Hematopoietic multipotent progenitor cell treated with erythropoietin and hydrocortisone succinate and interleukin-3 and kit ligand, for 17 days (in vitro differentiated cells): ENCODE measurements around the gene ETV4.
A peak's percentile ranks its signal among the peaks of the same experiment; 100 is the strongest.

Source experiments
- DNase-seq: peaks from one replicate; pipeline ENCODE4 v3.0.0-alpha.2; 2015; ENCODE audit warnings: low spot score

Gene ETV4

DNA sequence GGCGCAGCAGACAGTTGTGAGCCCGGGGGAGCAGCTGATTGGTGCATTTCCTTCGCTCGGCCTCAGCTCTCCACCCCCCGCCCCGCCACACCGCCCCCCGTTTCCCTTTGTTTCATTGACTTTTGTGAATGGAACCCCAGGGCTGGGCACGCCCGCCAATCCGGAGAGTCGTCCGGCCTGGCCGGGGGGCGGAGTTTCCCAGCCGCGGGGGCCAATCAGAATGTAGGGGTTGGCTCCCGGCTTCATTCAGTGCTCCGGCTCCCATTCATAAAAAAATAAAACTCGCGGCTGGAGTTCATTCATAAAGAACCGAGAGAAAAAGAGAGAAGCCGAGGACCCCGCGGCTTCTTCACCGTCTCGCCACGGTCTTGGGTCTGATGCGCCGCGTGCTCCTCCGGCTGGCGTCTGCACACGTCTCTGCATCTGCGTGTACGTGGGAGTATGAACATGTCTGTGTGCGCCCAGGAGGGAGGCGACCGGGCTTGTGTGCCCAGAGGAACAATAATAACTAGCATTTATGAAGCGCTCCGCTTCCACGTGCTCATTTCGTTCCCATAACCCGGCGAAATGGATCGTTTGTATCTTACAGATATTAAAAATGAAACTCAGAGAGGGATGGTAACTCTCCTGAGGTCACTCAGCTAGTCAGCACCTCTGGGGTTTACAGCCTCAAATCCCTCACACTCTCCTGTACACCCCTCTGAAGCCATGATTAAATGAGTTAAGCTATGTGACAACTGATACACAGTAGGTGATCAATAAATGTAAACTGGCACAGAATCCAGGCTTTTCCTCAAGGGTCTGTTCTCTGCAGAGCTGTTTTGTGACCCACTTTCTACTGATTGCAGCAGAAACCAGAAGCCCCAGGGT is at the start of gene ETV4:
Gene ETV4 (minus strand): TSS at position 22 of the 870 bp plus-strand sequence. CDS start 723 bp downstream, outside the sequence.
- no peak for DNase-seq

DNA sequence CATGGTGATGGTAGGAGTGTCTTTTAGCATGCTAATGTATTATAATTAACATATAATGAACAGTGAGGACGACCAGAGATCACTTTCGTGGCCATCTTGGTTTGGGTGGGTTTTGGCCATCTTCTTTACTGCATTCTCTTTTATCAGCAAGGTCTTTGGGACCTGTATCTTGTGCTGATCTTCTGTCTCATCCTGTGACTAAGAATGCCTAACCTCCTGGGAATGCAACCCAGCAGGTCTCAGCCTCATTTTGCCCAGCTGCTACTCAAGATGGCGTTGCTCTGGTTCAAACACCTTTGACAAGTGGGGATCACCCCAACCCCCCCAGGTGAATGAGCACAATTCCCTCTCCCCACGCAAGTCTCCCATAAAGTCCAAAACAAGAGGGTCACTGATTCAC is 49.3 kb upstream of the ETV4 start:
- no peak for DNase-seq

DNA sequence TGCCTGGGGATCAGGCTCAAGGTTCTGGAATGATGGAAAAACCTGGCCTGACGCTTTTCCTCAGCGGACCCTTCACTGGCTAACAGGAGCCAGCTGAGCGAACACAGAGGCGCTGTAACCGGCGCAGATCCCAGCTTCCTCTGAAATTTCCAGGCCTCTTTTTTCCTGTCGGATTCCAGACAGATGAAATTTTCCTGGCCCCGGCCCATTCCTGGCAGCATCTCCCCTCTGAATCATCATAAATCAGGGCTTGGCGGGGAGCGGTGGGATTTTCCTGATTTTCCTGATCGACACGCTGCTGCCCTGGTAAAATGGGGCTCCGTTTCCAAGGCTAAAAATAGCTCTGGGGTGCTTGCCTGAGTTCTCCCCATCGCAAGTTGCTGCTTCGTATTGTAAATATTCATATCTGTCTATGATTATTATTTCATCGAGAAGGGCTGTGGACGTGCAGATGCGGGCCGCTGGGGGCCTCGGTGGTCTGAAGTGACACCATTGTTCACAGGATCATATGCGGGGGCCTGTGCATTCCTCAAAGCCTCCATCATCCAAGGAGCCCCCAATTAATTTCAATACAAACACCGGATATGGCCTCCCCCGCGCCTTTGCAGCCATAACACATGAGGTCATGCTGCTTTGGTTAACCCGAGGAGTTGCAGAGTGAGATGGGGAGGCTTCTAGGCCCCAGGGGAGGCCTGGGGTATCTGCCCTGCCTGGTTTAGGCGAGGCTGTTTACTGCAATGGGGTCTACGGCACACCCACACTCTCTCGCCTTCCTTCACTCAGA is 45.8 kb upstream of the ETV4 start:
- DNase-seq, result no peak

DNA sequence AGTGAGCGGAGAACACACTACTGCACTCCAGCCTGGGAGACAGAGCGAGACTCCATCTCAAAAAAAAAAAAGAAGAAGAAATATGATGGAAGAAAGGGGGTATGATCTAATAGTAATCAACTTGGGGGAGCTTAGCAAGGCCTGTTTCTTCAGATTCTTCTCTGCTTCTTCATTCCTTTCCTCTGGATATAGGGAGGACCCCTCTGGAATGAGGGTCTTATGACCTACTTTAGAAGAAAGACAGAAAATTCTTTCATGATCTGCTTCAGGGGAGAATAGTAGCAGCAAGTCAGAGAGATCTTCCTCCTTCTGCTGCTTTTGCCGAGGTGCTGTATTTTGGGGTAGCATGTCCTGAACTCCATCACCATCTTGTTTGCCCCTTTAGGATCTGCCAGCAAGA is 44.9 kb upstream of the ETV4 start:
- DNase-seq, result no peak

DNA sequence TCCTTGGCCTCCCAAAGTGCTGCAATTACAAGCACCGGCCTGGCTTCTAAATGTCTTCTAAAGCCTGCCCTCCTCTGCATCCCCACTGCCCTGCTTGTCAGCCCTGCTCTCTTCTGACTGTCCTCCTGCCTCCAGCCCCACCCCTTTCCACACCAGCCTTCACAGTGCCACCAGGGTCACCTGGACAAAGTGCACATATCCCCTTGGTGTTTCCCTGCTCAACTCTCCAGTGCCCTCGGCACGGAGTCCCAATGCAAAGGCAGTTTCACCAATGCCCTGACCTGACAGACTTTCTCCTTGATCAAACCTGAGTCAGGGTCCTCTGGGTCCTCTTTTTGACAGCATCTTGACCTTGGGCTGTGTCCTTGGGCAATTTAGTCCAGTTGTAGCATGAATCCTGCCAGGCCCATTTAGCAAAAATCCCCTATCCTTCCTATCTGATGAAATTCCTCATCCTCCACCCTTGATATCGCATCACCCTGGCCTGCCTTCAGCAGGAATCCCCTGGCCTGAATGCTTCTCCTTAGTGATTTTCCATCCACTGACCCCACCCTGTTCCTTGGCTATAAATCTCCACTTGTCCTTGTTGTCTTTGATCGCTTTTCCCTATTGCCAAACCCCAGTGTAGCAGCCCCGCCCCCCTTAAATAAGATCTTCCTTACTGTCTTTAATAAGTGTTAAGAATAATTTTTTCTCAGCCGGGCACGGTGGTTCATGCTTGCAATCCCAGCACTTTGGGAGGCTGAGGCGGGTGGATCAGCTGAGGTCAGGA is 42.7 kb upstream of the ETV4 start:
- DNase-seq, result no peak

DNA sequence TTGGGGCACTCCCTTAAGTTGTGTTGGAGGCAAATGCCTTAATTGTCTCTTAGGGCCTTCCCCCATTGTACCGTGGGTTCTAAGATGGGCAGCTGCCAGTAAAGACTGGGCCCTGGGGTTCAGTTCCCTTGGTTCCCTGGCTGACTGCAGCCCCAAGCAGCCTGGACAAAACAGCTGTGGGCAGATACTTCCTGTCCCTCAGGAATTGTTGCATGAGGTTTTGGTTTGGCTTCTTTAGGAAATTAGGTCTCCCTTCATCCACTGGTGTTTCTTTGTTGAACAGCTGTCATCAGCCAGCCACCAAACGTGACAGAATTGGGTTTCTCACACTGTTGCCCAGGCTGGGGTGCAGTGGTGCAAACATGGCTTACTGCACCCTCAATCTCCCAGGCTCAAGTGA is 42.0 kb upstream of the ETV4 start:
- DNase-seq, result no peak

DNA sequence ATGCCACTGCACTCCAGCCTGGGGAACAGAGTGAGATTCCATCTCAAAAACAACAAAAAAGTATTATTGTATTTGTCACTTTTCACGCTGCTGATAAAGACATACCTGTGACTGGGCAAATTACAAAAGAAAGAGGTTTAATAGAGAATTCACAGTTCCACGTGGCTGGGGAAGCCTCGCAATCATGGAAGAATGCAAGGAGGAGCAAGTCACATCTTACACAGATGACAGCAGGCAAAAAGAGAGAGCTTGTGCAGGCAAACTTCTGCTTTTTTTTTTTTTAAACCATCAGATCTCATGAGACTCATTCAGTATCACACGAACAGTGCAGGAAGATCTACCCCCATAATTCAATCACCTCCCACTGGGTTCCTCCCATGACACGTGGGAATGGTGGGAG is 41.5 kb upstream of the ETV4 start:
- no peak for DNase-seq

DNA sequence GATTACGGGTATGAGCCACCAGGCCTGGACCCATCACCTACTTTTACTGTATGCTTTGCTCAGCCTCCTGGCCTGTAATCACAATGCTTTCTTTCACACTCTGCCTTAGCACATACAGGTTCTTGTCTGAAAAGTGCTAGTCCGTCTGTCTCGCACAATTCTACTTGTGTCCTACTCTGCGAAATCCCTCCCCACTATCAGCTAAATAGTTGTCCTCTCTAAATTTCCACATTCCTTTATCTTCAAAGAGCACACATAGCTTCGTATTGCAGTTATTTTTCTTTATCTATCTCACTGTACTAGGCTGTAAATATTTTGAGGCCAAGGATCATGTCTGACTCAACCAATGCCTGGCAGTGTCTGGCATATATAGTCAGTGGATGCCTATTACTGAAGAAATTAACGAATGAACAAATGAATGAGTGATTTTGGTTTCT is 38.5 kb upstream of the ETV4 start:
- DNase-seq, result no peak

DNA sequence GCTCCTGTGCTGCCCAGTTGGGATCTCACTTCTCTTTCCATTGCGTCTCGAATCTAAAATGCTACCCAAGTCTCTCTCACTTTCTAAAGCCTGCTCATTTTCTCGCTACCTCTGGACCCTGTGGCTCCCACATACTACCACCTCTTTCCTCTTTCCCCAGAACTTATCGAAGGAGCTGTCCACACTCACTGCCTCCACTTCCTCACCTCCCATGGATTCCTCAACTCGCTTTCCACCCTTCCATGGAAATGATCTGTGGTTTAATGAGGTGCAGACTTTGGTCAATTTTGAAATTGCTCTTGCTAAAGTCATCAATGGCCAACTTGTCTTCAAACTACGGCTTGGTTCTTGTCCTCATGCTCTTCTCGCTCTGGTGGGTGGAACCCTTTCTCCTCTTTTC is 37.2 kb upstream of the ETV4 start:
- no peak for DNase-seq

DNA sequence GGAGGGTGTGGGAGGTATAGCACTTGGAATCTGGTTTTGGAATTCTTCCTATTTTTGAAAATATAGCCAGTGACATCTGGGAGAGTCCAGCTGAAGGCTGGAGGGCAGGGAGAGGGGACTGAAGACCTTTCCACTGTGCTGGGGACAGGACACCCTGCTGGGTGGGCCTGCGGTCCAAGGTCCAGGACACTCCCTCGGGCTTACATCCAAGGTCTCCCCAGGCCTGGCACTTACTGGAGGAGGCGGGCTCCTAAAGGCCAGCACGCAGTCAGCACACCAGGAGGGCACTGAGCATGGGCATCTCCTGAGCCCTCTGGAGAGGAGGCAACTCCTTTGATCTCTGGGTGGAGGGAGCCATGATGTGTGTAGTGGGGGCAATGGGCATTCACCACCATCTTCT is 35.5 kb upstream of the ETV4 start:
- DNase-seq, result no peak

DNA sequence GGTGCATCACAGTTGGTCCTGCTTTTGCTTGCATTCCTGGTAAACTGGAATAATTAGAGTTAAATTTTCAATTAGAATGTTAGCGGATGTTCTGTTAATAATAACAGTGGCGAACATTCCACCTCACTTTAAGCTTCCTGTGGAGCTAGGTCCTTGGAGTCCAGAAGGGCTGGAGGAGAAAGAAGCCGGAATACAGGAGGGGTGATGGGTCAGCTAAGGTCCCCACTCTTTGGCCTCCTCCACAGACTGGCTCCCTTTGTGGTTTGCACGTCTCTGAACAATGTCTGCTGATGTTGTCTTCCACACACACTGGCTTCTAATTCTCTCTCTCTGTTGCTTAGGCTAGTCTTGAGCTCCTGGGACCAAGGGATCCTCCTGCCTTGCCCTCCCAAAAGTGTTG is 35.0 kb upstream of the ETV4 start:
- no peak for DNase-seq

DNA sequence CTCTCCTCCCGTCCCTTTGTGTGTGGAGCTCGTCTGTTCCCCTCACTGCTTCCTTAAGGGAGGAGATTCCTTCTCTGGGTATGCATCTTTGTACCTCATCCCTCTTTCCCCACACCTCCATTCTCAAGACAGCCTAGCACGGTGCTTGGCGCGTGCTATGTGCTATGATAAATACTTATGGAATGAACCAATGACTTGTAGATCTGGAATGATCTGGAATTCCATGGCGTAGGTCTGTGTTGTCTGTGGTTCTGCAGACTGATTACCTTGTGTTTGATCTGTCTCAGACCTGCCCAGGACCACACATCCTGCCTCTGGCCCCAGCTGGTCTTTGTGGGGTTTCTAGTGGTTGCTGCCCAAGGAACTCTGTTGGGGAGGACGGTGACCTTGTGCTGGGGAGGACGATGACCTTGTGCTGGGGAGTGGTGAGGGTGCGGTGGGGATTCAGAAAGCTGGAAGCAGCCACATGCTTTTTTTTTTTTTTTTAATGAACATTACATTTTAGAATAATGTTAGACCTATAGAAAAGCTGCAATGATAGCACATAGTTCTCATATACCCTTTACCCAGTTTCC is 33.5 kb upstream of the ETV4 start:
- no peak for DNase-seq

DNA sequence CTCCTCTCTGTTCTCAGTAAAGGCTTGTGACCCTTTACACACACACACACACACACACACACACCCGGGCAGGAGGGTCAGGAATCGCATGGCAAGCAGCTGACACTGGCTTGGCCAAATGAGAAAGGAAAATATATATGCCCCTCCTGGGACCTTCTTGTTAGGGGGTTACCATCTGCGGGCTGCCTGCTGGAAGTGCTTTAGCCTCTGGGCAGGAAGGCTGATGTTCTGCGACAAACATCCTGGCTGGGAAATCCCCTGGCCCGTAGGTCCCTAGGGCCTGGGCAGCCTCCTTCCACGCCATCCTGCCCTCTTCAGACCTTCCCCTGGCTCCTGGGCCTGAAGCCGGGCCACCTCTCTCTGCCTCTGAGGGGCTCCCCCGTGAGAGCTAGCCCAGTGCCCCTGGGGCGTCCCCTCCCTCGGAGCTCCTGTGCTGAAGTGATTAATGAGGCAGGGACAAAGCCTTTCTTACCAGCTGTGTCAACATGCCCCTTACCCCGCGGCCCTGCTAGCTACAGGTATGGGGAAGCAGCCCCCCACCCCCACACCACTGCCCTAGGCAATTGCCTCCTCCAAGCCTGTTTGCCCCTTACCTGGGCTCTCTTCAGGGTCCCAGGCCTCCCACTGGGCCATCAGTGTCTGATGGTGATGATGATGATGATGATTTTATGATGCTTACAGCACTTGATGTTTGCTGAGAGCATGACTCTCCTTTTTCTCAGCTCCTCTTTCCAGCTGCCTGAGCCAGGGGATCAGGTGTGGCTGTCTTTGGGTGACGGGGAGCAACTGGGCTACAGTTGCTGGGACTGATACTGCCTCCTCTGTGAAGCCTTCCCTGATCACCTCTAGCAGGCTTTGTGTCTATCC is 32.8 kb upstream of the ETV4 start:
- no peak for DNase-seq

DNA sequence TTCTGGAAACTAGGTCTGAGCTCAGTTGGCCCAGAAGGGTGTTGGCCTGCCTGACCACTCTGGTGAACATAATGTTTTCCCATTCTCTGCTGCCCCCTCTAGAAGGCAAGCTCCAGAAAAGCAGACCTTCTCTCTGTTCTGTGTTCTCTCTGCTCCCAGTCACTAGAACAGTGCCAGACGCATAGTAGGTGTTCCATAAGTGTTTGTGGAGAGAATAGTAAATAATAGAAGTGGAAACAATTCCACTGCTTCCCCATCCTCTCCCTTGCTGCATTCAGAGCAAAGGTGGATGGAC is 32.2 kb upstream of the ETV4 start:
- no peak for DNase-seq

DNA sequence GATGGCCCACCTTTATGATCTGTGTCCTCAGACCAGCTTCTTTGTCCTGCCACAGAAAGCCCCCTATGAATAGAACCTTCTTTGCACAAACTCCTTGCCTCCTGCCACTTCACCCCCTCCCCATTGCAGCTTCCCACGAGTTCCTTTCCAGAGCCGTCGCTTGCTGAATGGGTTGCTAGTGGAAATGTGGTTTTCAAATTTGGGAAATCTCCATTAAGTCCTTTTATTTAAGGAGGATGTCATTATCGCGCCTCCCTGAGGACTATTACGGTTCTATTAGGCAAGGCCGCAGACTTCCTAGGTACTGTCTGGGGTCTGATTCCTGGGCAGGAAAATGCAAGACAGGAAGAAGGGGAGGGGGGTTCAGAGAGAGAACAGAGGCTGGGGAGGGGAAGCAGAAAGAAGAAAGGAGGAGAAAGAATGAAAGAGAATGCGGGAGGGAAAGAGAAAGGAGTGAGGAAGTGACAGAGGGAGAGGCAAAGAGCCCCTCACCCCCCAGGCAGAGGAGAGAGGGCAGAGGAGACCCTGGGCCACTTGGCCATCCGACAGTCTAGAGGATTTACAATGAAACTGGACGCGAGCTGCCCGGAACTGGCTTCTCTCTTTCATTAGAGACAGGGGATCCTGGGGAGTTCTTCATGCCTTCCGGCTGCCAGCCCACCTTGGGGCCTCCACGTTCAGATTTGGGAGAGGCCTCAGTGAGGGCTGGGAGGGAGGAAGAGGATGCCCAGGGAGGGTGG is 31.7 kb upstream of the ETV4 start:
- DNase-seq, result no peak

DNA sequence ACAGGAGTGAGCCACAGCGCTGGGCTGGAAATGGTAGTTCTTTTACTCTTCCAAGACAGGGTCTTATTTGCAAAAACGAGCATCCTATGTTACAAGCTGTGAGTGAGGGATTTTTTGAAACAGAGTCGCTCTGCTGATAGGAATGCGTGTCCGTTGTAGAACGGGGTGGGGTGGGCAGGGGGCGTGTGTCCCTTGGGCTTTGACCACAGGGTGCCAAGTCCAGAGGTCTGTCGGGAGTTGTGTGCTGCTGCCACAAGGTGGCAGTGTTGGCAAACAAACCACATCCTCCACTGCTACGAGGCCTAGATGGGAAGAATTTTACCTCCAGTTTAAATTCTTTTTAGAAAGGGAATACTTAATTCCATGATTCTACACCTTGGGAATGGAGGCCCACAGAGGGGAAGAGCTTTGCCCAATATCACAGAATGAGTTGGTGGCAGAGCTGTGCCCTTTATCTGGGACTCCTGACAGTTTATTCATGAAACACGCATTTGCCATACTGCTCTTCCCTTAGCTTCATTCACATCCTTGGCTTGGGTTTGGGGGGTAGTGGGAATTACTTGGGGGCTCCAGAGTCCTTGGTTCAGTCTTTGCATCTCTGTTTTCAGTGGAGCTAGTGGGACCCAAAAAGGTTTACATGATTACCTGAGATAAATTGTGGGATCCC is 30.6 kb upstream of the ETV4 start:
- peak; percentile 71 for DNase-seq

DNA sequence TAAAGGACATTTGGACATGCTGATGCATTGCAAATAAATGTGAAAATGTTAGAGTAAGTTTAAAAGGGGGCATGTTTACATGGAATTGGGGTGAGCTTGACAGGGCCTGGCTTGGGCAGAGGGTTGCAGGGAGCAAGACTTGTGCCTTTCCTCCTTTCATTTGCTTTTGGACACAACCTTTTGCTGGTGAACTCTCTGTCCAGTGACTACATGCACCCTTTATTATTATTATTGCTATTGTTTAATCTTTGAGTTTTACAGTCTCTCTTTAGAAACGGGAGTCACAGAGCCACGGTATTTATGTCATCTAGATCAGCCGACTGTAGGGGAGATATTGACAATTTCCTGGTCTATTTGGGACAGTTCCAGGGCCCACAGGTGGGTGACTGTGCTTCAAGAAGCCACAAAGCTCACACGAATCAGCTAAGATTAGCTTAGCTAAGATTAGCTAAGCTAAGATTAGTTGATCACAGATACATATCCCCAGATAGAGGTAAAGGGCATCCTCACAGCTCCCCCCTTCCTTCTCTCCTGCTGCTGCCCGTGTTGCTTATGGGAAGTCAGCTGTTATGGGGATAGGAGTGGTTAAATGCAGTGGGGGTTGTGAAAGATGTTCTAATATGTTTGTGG is 28.9 kb upstream of the ETV4 start:
- no peak for DNase-seq

DNA sequence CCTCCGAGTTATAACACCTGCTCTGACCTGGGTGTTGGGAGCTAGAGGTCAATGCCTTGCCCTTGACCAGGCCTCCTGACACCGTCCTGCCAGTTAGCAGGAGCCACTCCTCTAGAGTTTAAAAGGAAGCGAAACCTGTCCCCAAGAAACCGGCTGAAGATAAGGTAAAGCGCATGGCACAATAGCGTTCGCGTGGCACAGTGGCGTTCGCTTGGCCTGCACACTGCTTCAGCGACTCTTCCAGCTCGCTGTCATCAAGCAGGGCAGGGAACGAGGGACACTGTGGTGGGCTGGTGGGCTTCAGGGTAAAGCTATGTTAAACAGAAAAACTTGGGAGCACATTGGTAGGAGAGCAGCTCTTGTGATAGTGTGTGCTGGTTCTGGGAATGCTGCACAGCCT is 28.2 kb upstream of the ETV4 start:
- DNase-seq, result no peak

DNA sequence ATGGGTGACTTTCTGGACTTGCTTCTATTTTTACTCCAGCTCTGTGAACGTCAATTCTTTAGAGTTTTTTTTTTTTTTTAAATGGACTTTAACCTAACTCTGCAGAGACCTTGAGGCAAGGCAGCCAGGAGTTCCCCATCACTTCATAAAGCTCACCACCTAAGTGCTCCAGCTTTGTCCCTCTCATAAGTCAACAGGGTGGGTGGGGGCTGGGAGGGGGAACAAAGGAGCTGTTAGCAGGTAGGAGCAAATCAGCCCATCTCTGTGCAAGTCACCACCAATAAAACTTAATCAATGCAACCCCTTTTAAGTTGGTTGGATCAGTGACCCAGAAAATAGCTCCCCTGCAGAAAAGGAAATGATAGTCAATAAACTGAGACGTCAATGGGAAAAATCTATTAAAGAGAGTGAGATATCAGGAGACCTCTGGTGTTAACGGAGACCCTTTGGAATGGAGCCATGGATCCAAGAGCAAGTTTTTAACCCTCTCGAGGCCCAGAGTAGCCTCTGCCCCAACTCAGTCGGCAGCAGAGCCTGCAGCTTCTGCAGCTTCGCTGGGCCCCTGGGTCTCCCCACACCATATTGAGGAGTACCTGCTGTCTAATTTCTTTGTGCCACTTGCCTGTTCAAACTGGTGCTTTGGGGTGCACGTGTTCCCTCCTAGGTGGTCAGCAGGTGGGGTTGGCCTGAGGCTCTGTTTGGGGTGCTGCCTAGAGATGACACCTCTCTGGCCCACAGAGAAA is 27.6 kb upstream of the ETV4 start:
- DNase-seq, result no peak
